Activated CD8-positive, alpha-beta T cell treated with anti-CD3 and anti-CD28 coated beads, Interleukin-2, amount 10 ng/mL, durations not matched to agents 7 days and 5 days (primary cell): ENCODE results near the gene PHACTR3. TPM values are rescaled to one million over a fixed set of nuclear protein-coding genes. Genes with fewer than 3 reads are reported as not detected.

Experiments
- ATAC-seq: fragments of 150-1000 bp; cut with Tn5 transposase; one replicate; pipeline ENCODE4 v1.10.0; 2021; ENCODE audit warnings: moderate library complexity
- CTCF ChIA-PET: fragments of 350-600 bp; sonication (Branson Sonifier 250); formaldehyde crosslinking; loops from one replicate; lab custom pipeline; 2021; ENCODE audit warnings: antibody characterized with exemption; lab: Charles Lee
- POLR2A ChIA-PET: fragments of 350-600 bp; sonication (Branson Sonifier 250); formaldehyde crosslinking; loops from one replicate; lab custom pipeline; 2021; ENCODE audit warnings: antibody characterized with exemption; lab: Charles Lee
- DNase-seq: peaks from one replicate; pipeline ENCODE4 v3.0.0-alpha.2; 2020
- H3K27ac Mint-ChIP-seq: one replicate; pipeline ENCODE4 v1.8.0; 2021; ENCODE audit warnings: mild to moderate bottlenecking, mixed read lengths
- H3K27me3 Mint-ChIP-seq: one replicate; pipeline ENCODE4 v1.8.0; 2021; ENCODE audit warnings: low read depth, mixed read lengths
- H3K36me3 Mint-ChIP-seq: one replicate; pipeline ENCODE4 v1.8.0; 2021; ENCODE audit warnings: low read depth, mixed read lengths
- H3K4me1 Mint-ChIP-seq: one replicate; pipeline ENCODE4 v1.8.0; 2021; ENCODE audit warnings: low read depth, mixed read lengths
- H3K4me3 Mint-ChIP-seq: one replicate; pipeline ENCODE4 v1.8.0; 2021; ENCODE audit warnings: mild to moderate bottlenecking, mixed read lengths
- H3K9me3 Mint-ChIP-seq: one replicate; pipeline ENCODE4 v1.8.0; 2022; ENCODE audit warnings: mixed read lengths; ENCODE audit not compliant: insufficient read depth
- total RNA-seq, 2 experiments: library from RNA; stranded (reverse); gene quantifications; one replicate each; pipeline ENCODE4 v1.2.3, GENCODE V29; 2021

PHACTR3 gene
- total RNA-seq, 2 experiments from 2014 or later, result not detected

DNA sequence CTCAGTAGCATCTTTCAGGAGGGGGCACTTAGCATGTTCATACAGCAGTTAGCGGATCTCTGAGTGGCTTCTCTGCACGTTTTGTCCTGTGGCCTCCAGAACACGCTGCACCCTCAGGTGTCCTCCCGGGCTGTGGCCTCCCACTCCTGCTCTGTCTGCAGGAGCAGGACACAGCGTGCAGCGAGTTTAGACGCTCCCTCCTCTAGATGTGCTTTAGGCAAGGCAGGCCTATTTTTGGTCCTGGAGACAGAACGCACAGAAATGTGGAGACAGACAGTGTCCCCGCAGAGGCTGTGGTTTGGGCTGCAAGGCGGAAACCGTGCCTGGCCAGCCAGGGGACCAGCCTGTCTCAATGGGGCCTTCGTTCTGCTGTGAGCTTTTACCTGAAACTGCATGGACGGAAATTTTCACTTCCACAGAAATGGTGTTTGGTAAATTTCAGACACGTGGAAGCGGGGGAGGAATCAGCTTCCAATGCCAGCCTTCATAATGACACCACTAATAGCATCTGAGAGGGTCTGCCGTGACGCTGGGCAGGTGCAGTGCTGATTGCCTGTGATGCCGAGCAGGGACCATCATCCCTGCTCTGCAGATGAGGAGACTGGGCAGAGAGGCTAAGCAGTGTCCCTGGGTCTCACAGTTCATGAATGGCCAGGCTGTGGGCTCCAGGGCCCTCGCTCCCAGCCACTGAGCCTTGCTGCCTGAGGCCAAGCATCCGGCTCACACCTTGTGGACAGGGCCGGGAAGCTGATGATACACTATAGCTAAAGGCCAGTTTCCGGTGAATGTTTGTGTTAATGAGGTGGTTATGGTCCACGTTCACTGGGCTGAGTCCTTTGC is 208.2 kb downstream of the PHACTR3 start:
- CTCF ChIA-PET, result no interaction called here
- POLR2A ChIA-PET, result no interaction called here
- DNase-seq, result no peak
- Mint-ChIP-seq H3K27me3 (no peaks in the 10 kb centered on the region), H3K36me3 (no peaks in the 10 kb centered on the region), H3K9me3 (no peaks in the 10 kb centered on the region), H3K27ac (no peak overlapping the region), H3K4me1 (no peaks in the 10 kb centered on the region), H3K4me3 (no peak overlapping the region)
- ATAC-seq, result no peak

DNA sequence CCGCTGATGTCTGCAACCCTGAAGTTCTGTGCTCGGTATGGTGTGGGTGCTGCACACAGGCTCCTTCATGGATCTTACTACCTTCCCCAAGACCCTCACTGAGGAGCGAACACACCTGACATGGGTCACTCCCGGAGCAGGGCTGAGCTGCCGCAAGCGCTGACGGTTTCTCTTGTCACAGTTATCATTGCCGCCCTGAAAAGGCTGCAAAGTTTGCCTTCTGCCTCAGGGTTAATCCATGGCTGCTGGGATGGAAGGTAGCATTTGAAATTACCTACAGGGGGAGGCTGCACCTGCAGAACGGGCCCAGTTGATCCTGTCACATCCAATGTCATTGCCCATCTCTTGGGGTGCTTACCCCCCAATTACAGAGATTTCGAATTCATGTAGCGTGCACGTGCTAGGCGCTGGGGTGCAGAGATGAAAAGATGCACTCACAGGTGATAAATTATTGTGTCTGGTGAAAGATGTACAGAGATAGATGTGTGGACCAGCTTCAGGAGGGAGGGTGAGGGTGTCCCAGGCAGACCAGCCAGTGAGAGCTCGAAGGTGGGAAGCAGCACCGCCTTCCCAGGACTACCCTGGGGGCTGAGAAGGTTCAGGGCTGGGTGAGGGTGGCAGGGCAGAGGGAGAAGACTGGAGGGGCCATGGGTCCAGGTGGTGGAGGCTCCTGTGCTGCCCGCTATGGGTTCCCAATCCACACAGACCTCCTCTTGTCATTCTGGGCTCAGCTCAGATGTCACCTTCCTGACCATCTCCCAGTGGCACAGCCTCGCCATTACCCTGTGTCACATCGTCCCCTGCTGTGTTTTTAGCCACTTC is 209.0 kb downstream of the PHACTR3 start:
- no peak overlapping the region for H3K27ac Mint-ChIP-seq
- H3K4me3 Mint-ChIP-seq, result no peak overlapping the region
- POLR2A ChIA-PET, result no interaction called here
- no peaks in the 10 kb centered on the region for H3K36me3 Mint-ChIP-seq
- ATAC-seq (no peak), DNase-seq (peak; percentile 7)
- no peaks in the 10 kb centered on the region for H3K27me3 Mint-ChIP-seq
- no peaks in the 10 kb centered on the region for H3K9me3 Mint-ChIP-seq
- no peaks in the 10 kb centered on the region for H3K4me1 Mint-ChIP-seq
- CTCF ChIA-PET, result no interaction called here

DNA sequence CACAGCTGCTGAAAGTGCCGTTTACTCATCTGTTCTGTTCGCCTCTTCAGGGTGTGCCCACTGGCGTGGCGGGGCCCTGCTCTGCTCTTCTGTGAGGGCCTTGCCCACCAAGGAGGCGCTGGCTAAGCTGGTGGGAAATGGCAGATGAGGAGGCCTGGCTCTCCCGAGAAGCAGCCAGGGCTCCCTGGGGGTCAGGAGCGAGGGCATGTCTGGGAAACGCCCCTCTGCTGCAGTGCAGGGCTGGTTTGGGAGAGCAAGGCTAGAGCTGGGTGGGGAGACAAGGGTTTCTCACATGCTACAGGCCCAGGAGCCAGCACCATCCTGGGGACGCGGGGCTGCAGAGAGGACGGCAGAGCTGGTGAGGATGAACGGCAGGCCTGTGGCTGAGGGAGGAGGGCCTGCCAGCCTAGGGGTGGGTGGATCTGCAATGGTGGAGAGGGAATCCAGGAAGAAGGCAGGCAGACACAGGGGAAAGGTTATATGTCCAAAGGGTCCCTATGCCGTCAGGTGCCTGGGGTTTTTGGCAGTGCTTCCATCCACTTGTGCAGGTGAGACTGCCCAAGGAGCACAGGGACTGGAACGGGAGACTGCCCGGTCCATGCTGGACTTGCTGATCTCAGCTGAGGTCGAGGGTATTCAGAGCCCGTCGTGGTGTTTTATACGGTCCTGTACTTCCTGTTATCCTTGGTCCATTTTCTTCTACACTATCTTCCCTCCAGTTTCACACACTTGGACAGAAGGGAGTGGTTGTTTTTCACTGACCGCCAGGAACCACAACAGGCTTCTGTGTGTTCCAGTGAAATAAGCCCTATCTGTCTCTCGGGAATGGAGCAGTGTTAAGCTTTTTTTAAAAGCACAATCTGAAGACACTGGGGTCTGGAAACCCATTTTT is 209.9 kb downstream of the PHACTR3 start:
- no peak overlapping the region for H3K27ac Mint-ChIP-seq
- H3K9me3 Mint-ChIP-seq, result no peaks in the 10 kb centered on the region
- no peak overlapping the region for H3K4me3 Mint-ChIP-seq
- H3K36me3 Mint-ChIP-seq, result no peaks in the 10 kb centered on the region
- ATAC-seq, result no peak
- no peaks in the 10 kb centered on the region for H3K27me3 Mint-ChIP-seq
- H3K4me1 Mint-ChIP-seq, result no peaks in the 10 kb centered on the region
- DNase-seq, result peak; percentile 8
- CTCF ChIA-PET, result no interaction called here
- POLR2A ChIA-PET, result no interaction called here

DNA sequence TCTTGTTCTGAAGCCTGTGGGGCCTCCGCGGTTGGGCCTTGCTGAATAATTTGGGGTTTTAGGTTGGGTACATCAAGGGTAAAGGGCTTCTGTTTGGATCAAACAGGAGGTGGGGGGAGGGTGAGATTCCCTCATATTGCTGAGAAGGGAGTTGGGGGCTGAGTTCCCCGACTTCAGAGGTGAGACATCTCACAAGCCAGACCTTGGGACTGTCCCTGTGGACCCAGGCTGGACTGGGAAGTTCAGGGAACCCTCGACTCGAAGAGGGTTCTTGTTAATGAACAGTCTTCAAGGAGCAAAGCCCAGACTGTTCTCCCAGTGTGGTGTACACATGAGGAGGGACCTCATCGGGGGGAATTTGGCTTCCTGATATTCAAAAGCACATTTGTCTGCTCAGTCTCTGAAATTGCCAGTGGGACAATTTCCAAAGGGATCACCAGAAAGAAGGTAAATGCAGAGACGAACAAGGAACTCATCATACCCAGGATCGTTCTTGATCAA is 210.6 kb downstream of the PHACTR3 start:
- POLR2A ChIA-PET, result no interaction called here
- ATAC-seq (no peak), DNase-seq (peak; percentile 13)
- H3K27me3 Mint-ChIP-seq, result no peaks in the 10 kb centered on the region
- CTCF ChIA-PET, result no interaction called here
- no peaks in the 10 kb centered on the region for H3K36me3 Mint-ChIP-seq
- H3K9me3 Mint-ChIP-seq, result no peaks in the 10 kb centered on the region
- no peaks in the 10 kb centered on the region for H3K4me1 Mint-ChIP-seq
- H3K4me3 Mint-ChIP-seq, result no peak overlapping the region
- no peak overlapping the region for H3K27ac Mint-ChIP-seq

DNA sequence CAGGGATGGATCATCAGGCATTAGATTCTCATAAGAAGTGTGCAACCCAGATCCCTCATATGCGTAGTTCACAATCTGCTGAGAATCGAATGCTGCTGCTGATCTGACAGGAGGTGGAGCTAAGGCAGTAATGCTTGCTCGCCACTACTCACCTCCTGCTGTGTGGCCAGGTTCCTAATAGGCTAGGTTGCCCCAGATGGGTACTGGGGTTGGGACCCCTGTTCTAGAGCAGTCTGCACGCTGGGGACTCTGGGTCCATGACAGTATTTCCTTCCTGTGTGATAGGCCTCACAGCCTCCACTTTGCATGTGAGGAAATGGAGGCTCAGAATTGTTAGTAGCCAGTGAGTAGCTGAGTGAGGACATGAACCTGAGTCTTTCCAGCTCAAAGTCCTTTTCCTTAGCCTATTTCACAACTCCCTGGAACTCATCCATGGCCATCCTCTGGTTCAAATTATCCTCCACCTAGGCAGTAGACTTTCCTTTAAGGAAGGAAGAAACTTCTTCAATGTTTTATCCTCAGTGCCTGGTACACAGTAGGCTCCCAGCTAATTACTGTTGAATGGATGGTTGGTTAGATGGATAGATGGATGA is 211.9 kb downstream of the PHACTR3 start:
- Mint-ChIP-seq H3K9me3 (no peaks in the 10 kb centered on the region), H3K4me3 (no peak overlapping the region), H3K27ac (no peak overlapping the region), H3K36me3 (no peaks in the 10 kb centered on the region), H3K27me3 (no peaks in the 10 kb centered on the region), H3K4me1 (no peaks in the 10 kb centered on the region)
- no peak for ATAC-seq
- ChIA-PET CTCF (no interaction called here), POLR2A (no interaction called here)
- DNase-seq, result no peak

DNA sequence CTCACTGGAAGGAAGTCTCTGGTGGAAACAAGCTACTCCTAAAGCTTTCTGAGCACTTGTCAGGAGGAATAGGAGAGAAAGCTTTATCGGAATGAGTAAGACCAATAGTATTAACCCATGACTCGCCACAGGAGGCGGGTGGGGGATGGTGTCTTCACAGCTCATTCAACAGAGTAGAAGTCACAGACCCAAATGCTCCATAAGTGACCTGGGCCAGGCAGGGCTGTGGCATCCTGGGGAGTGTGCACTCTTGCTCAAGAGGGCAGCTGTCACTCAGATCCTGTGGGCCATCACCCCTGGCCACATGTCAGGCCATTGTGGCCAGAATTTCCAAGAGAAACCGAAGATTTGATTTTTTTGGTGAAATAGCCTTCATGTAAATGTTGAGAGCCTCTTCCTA is 213.1 kb downstream of the PHACTR3 start:
- no peaks in the 10 kb centered on the region for H3K36me3 Mint-ChIP-seq
- ATAC-seq (no peak), DNase-seq (no peak)
- ChIA-PET CTCF (no interaction called here), POLR2A (no interaction called here)
- H3K27ac Mint-ChIP-seq, result no peak overlapping the region
- H3K4me3 Mint-ChIP-seq, result no peak overlapping the region
- no peaks in the 10 kb centered on the region for H3K9me3 Mint-ChIP-seq
- no peaks in the 10 kb centered on the region for H3K27me3 Mint-ChIP-seq
- H3K4me1 Mint-ChIP-seq, result no peaks in the 10 kb centered on the region

DNA sequence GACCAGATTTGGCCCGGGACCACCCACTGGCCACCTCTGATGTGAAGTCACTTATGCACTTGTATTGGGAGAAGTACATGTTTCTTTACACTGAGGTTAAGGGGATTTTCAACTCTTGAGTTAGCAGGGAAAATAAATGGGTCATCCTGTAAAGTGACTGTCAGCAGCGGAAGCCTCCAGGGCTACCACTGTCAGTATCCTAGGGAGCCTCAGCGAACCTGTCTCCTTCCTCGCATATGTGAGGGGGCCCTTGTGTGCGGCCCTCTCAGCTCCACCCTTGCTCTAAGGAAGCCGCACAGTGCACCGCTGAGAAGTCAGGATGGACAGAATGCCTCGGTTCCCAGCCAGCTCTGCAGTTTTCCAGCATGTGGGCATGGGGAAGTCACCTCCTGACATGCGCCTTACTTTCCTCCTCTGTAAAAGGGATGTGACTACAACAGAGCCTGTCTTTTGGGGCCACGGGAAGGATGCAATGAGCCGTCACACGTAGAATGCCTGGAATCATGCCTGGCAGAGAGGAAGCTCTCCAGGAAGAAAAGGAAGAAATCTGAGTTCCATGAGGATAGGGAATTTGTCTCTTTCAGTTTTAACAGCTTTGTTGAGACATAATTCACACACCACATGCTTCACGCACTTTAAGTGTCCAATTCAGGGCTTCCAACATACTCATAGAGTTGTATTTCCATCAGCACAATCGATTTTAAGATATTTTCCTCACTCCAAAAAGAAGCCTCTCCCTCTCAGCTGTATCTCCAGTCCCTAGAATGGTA is 213.7 kb downstream of the PHACTR3 start:
- ChIA-PET POLR2A (no interaction called here), CTCF (no interaction called here)
- H3K4me1 Mint-ChIP-seq, result no peaks in the 10 kb centered on the region
- no peak for ATAC-seq
- DNase-seq, result no peak
- H3K9me3 Mint-ChIP-seq, result no peaks in the 10 kb centered on the region
- no peaks in the 10 kb centered on the region for H3K27me3 Mint-ChIP-seq
- no peaks in the 10 kb centered on the region for H3K36me3 Mint-ChIP-seq
- no peak overlapping the region for H3K4me3 Mint-ChIP-seq
- no peak overlapping the region for H3K27ac Mint-ChIP-seq

DNA sequence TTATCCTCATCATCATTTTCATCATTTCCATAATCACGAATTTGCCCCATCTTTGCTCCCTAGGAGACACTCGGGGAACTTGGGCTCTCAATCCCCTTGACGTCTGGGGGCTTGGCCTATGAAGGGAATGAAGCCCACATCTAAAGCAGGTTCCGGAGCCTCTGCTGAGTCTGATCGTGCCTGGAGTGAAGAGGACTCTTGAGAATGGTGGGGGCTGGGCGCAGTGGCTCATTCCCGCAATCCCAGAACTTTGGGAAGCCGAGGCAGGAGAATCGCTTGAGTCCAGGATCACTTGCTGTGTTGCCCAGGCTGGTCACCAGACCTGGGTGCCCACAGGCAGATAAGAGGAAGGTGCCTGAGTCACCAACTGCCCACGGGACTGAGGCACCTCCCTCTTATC is 214.6 kb downstream of the PHACTR3 start:
- Mint-ChIP-seq H3K9me3 (no peaks in the 10 kb centered on the region), H3K27ac (no peak overlapping the region), H3K27me3 (no peaks in the 10 kb centered on the region), H3K4me3 (no peak overlapping the region), H3K36me3 (no peaks in the 10 kb centered on the region), H3K4me1 (no peaks in the 10 kb centered on the region)
- ChIA-PET POLR2A (no interaction called here), CTCF (no interaction called here)
- ATAC-seq, result no peak
- no peak for DNase-seq

DNA sequence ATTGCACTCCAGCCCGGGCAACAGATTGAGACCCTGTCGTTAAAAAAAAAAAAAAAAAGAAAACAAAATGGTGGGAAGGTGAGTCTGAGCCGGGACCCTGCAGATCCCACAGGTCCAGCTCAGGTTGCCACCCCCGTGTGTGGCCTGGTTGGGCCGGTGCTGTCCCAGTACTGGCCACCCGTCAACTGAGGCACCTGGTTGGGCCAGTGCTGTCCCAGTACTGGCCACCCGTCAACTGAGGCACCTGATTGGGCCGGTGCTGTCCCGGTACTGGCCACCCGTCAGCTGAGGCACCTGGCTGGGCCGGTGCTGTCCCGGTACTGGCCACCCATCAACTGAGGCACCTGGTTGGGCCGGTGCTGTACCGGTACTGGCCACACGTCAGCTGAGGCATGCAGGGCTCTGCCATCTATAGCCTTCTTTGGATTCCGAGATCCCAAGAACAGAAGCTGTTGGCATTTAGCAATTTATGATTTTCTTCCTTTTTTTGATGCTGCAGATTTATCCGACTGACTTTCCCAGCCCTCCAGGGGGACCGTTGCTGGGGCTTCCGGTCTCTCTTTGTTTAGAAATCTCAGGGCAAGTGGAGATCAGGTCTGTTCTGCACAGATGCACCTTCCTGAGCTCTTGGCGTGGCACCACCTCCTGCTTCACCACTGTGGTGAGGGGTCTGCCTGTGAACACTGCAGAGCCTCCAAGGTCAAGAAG is 215.3 kb downstream of the PHACTR3 start:
- Mint-ChIP-seq H3K27ac (no peak overlapping the region), H3K36me3 (no peaks in the 10 kb centered on the region), H3K4me1 (no peaks in the 10 kb centered on the region), H3K27me3 (no peaks in the 10 kb centered on the region), H3K9me3 (no peaks in the 10 kb centered on the region), H3K4me3 (no peak overlapping the region)
- ChIA-PET CTCF (no interaction called here), POLR2A (no interaction called here)
- ATAC-seq (no peak), DNase-seq (no peak)

DNA sequence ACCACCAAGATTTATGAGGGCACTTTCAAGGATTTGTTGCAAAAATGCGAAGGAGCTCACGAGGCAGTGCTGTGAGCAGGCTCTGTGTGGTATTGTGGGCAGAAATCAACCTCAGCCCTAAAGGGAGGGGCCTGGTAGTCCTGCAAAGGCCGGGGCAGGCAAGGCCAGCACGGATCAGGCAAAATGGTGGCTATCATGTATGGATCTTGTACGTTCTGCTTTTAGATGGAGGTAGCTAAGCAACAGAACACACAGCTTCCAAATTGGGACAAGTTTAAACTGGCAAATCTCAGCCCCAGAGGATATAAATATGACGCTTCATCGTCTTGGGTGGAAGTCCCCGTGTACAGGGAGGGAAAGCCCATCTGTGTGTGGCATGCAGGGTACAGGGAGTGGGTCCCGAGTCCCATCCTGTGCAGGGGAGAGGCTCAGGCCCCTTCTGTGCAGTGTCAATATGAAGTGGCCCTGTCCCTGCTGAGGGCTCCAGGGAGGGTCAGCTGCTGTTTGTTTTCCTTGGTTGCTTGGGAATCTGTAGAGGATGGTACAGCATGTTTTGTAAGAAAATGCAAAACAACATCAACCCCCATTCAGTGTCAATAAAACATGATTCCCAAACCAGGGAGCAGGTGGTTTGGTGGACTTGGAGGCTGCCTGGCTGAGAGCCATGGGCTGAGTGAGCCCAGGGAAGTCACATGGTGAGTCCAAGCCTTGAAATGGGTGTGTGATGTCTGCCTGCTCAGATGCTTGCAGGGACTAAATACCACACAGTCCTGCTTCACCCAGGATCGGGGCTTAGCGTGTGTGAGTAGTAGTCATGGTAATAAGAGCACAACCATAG is 216.1 kb downstream of the PHACTR3 start:
- Mint-ChIP-seq H3K4me3 (no peak overlapping the region), H3K36me3 (no peaks in the 10 kb centered on the region), H3K27me3 (no peaks in the 10 kb centered on the region), H3K9me3 (no peaks in the 10 kb centered on the region), H3K4me1 (no peaks in the 10 kb centered on the region), H3K27ac (no peak overlapping the region)
- CTCF ChIA-PET, result no interaction called here
- ATAC-seq (no peak), DNase-seq (no peak)
- POLR2A ChIA-PET, result no interaction called here
